Astrocyte (in vitro differentiated cells and primary cell): ENCODE results near the gene CDON.

ENCODE experiments used
- CTCF ChIP-seq: IDR thresholded peaks from 2 replicates; pipeline ENCODE4 v1.5.1; 2011; ENCODE audit warnings: low read depth, mild to moderate bottlenecking, inconsistent platforms, low read length, moderate library complexity; ENCODE audit not compliant: insufficient read depth
- EZH2 ChIP-seq: IDR thresholded peaks from 2 replicates; pipeline ENCODE4 v1.6.1; 2012; ENCODE audit warnings: mild to moderate bottlenecking, low read length, inconsistent platforms; ENCODE audit not compliant: insufficient read depth

- TF ChIP-seq EZH2: no peak
- no peak for TF ChIP-seq CTCF
These were observed 10.3 kb upstream of the CDON start for GRCh38 chr11:126072801-126073594.
